Endothelial cell of umbilical vein (primary cell): ENCODE data around the gene SMARCA2. TPM values are rescaled to one million over a fixed set of nuclear protein-coding genes. Genes with fewer than 3 reads are reported as not detected.

Experiments used
- BruUV-seq: library from RNA; stranded (reverse); fragments of 400-500 nt; replicated peaks from 2 replicates; lab custom pipeline; 2021; lab: Mats Ljungman, UMichigan
- CTCF ChIA-PET: fragments of 300-600, 350-600 bp; sonication (Branson Sonifier 250); formaldehyde crosslinking; loops from one replicate; lab custom pipeline; 2021; ENCODE audit warnings: antibody characterized with exemption, inconsistent platforms; lab: Charles Lee
- POLR2A ChIA-PET: fragments of 300-600, 350-600 bp; sonication (Branson Sonifier 250); formaldehyde crosslinking; loops from one replicate; lab custom pipeline; 2021; ENCODE audit warnings: antibody characterized with exemption, inconsistent platforms; lab: Charles Lee
- DNase-seq: peaks from one replicate; pipeline ENCODE4 v3.0.0-alpha.2; 2011; ENCODE audit warnings: low read depth, low spot score
- FAIRE-seq: peaks from 2 replicates; lab custom pipeline; 2011; peaks lifted over from hg19 to GRCh38; lab: Jason Lieb, UNC
- H2AFZ ChIP-seq: 2 replicates; pipeline ENCODE4 v1.6.0; 2012; ENCODE audit warnings: low read depth, low read length, control low read depth, inconsistent platforms
- H3K27ac ChIP-seq: 2 replicates; pipeline ENCODE4 v1.5.1; 2011; ENCODE audit warnings: low read depth, mild to moderate bottlenecking, control low read depth, low read length, moderate library complexity; ENCODE audit not compliant: insufficient read depth
- H3K27me3 ChIP-seq, 2 experiments: 2 replicates each; pipeline versions ENCODE4 v1.6.0 to v1.6.1; 2011; ENCODE audit warnings: low read length in 2 of 2, mixed read lengths in 1 of 2; ENCODE audit not compliant: control insufficient read depth in 2 of 2, insufficient read depth in 2 of 2
- H3K36me3 ChIP-seq, 2 experiments: 2 replicates in 1 of 2; 3 replicates in 1 of 2; pipeline ENCODE4 v1.5.1; 2011; ENCODE audit warnings: low read length in 2 of 2, mild to moderate bottlenecking in 1 of 2, moderate library complexity in 1 of 2; ENCODE audit not compliant: control insufficient read depth in 2 of 2, insufficient read depth in 2 of 2; ENCODE audit errors: extremely low read depth in 1 of 2
- H3K4me1 ChIP-seq: 3 replicates; pipeline ENCODE4 v1.5.1; 2011; ENCODE audit warnings: mild to moderate bottlenecking, low read length; ENCODE audit not compliant: control insufficient read depth, insufficient read depth; ENCODE audit errors: extremely low read depth
- H3K4me2 ChIP-seq: 2 replicates; pipeline ENCODE4 v1.6.1; 2011; ENCODE audit warnings: low read length, control low read depth, mixed read lengths; ENCODE audit not compliant: insufficient read depth
- H3K4me3 ChIP-seq, 3 experiments: fragments of 200-600 bp in 1 of 3; sonication (generic), shearing (Covaris generic) in 1 of 3; replicated peaks in 1 of 3; 2 replicates each; pipeline ENCODE4 v1.5.1; 2011 to 2016; ENCODE audit warnings: control low read depth in 3 of 3, low read length in 3 of 3, mild to moderate bottlenecking in 2 of 3, inconsistent platforms in 1 of 3, low read depth in 1 of 3, moderate library complexity in 1 of 3; ENCODE audit not compliant: insufficient read depth in 1 of 3
- H3K79me2 ChIP-seq: 2 replicates; pipeline ENCODE4 v1.6.0; 2012; ENCODE audit warnings: low read length, inconsistent platforms; ENCODE audit not compliant: control insufficient read depth, insufficient read depth
- H3K9ac ChIP-seq: replicated peaks from 2 replicates; pipeline ENCODE3; 2011; ENCODE audit warnings: low read length, control low read depth; ENCODE audit not compliant: insufficient read depth; ENCODE audit errors: extremely low read depth
- H3K9me1 ChIP-seq: replicated peaks from 3 replicates; pipeline ENCODE4 v1.6.0; 2011; ENCODE audit warnings: mild to moderate bottlenecking, low read length; ENCODE audit not compliant: control insufficient read depth, insufficient read depth; ENCODE audit errors: extremely low read depth
- H3K9me3 ChIP-seq: replicated peaks from 2 replicates; pipeline ENCODE4 v1.5.1; 2012; ENCODE audit warnings: low read length, inconsistent platforms; ENCODE audit not compliant: control insufficient read depth, insufficient read depth
- H4K20me1 ChIP-seq: replicated peaks from 2 replicates; pipeline ENCODE3; 2011; ENCODE audit warnings: mild to moderate bottlenecking, low read length; ENCODE audit not compliant: control insufficient read depth, insufficient read depth; ENCODE audit errors: extremely low read depth
- CTCF ChIP-seq, 2 donors: IDR thresholded peaks; 1 replicate in 1 of 2; 2 replicates in 1 of 2; pipeline ENCODE4 v1.5.1; 2011; ENCODE audit warnings: low read length in 2 of 2, mild to moderate bottlenecking in 2 of 2, moderate library complexity in 2 of 2, control low read depth in 1 of 2, inconsistent platforms in 1 of 2, low read depth in 1 of 2; ENCODE audit not compliant: insufficient read depth in 1 of 2; ENCODE audit errors: extremely low read depth in 1 of 2
- EZH2 ChIP-seq: IDR thresholded peaks from 2 replicates; pipeline ENCODE4 v1.6.1; 2012; ENCODE audit warnings: borderline replicate concordance, low read depth, mild to moderate bottlenecking, moderate library complexity, low read length, inconsistent platforms; ENCODE audit not compliant: severe bottlenecking
- FOS ChIP-seq: IDR thresholded peaks from 2 replicates; pipeline ENCODE4 v1.6.1; 2011; ENCODE audit warnings: mild to moderate bottlenecking, low read length, moderate library complexity, borderline replicate concordance; ENCODE audit not compliant: insufficient read depth
- GATA2 ChIP-seq: IDR thresholded peaks from 2 replicates; pipeline ENCODE4 v1.7.0; 2011; ENCODE audit warnings: low read depth, mild to moderate bottlenecking, moderate library complexity, mixed read lengths, low read length; ENCODE audit not compliant: insufficient read length, insufficient read depth
- JUN ChIP-seq: IDR thresholded peaks from 2 replicates; pipeline ENCODE4 v1.6.1; 2011; ENCODE audit warnings: borderline replicate concordance, low read depth; ENCODE audit not compliant: insufficient read length, insufficient read depth
- MAX ChIP-seq: IDR thresholded peaks from 2 replicates; pipeline ENCODE4 v1.6.1; 2011; ENCODE audit not compliant: insufficient read depth, insufficient read length
- MYC ChIP-seq: IDR thresholded peaks from one replicate; pipeline ENCODE4 v1.6.1; 2011; ENCODE audit warnings: mild to moderate bottlenecking, low read depth, low read length
- POLR2A ChIP-seq: IDR thresholded peaks from 2 replicates; pipeline ENCODE4 v1.6.1; 2012; ENCODE audit warnings: low read depth, mild to moderate bottlenecking, control low read depth, low read length
- POLR2AphosphoS5 ChIP-seq: IDR thresholded peaks from 2 replicates; pipeline ENCODE4 v1.6.1; 2012; ENCODE audit warnings: low read depth, mild to moderate bottlenecking, control low read depth, low read length, moderate library complexity; ENCODE audit not compliant: insufficient read depth
- dilution Hi-C: fragments of 300-500 bp; cut with MboI; formaldehyde crosslinking; loops from one replicate; pipeline ENCODE4 v1.15.0; 2019; ENCODE audit warnings: low sequenced_read_pairs; ENCODE audit not compliant: extremely low pct_ligation_motif_present
- intact Hi-C: fragments of 100-400 bp; cut with micrococcal nuclease; formaldehyde crosslinking; loops from one replicate; pipeline ENCODE4 v1.10.0; 2022
- polyA plus RNA-seq, 4 experiments: library from polyadenylated mRNA; depleted of rRNA in 3 of 4; stranded (reverse) in 3 of 4; unstranded in 1 of 4; fragments of >200 nt; gene quantifications; 2 replicates each; pipeline versions ENCODE4 v1.2.1 to v1.2.3, GENCODE V29; 2011 to 2012; ENCODE audit warnings: missing spikeins in 1 of 4
- total RNA-seq: library from RNA; stranded (reverse); gene quantifications from 2 replicates; pipeline ENCODE4 v1.2.3, GENCODE V29; 2021

The SMARCA2 gene
- total and polyA plus RNA-seq, 2 donors (not counting 3 experiments of a cell fraction or from before 2014, with no cell fraction given), result 54.5 to 79.9 TPM

GRCh38 chr9:2008372-2008771 is 6.8 kb upstream of the SMARCA2 start:
- no TSS peak for BruUV-seq
- ChIA-PET POLR2A (no interaction called here), CTCF (no interaction called here)
- no peaks in the 10 kb centered on the region for H3K4me1 ChIP-seq
- intact Hi-C loops, result no loop called here
- H3K79me2 ChIP-seq, result no peaks in the 10 kb centered on the region
- H3K27me3 ChIP-seq, result peaks cover 5 to 33% of the 10 kb centered on the region in 2 experiments
- no peak overlapping the region for H3K9ac ChIP-seq
- no peaks in the 10 kb centered on the region for H4K20me1 ChIP-seq
- no peak overlapping the region for H2AFZ ChIP-seq
- no peaks in the 10 kb centered on the region for H3K36me3 ChIP-seq
- no peak for TF ChIP-seq MYC
- TF ChIP-seq EZH2, result no peak
- TF ChIP-seq POLR2A, result no peak
- no peak for TF ChIP-seq CTCF (IDR thresholded peaks at IDR 0.05; ENCODE audit: extremely low read depth in 1 of 2, insufficient read depth in 1 of 2, low read depth in 1 of 2, low read length in 2 of 2)
- no peak for TF ChIP-seq JUN
- TF ChIP-seq MAX, result no peak
- no peak for TF ChIP-seq POLR2AphosphoS5
- TF ChIP-seq GATA2, result no peak
- TF ChIP-seq FOS, result no peak
- no peak overlapping the region for H3K4me3 ChIP-seq
- H3K4me2 ChIP-seq, result no peak overlapping the region
- H3K9me3 ChIP-seq, result no peaks in the 10 kb centered on the region
- dilution Hi-C loops, result no loop called here
- DNase-seq (no peak), FAIRE-seq (no peak)
- no peak overlapping the region for H3K27ac ChIP-seq
- H3K9me1 ChIP-seq, result no peaks in the 10 kb centered on the region
